GM19455 (cell line): ENCODE results near the gene NAP1L1.

Experiments
- ATAC-seq: cut with Tn5 transposase; IDR thresholded peaks from one replicate; pipeline ENCODE4 v1.9.1; 2021; ENCODE audit not compliant: unreplicated experiment

NAP1L1 gene

DNA sequence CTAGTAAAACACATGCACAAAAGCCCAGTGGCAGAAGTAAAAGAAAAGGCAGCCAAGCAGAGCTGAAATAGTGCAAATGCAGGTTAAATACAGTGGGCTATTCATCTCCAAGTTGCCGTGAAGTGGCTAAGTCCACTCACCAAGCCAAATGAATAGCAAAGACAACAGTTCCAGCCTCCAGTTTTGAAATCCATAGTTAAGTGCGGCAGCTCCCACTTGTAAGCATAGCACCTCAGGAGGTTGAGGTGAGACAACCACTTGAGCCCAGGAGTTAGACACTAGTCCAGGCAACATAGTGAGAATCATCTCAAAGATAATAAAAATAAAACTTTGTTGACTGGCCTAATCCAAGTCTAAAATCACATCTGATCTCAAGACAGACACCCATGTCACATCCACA lies 43.1 kb downstream of the NAP1L1 start:
- ATAC-seq = no peak

GRCh38 chr12:76040461-76040860 lies 44.0 kb downstream of the NAP1L1 start:
- ATAC-seq = no peak

GRCh38 chr12:76038176-76038575 lies 46.3 kb downstream of the NAP1L1 start:
- no peak for ATAC-seq

DNA sequence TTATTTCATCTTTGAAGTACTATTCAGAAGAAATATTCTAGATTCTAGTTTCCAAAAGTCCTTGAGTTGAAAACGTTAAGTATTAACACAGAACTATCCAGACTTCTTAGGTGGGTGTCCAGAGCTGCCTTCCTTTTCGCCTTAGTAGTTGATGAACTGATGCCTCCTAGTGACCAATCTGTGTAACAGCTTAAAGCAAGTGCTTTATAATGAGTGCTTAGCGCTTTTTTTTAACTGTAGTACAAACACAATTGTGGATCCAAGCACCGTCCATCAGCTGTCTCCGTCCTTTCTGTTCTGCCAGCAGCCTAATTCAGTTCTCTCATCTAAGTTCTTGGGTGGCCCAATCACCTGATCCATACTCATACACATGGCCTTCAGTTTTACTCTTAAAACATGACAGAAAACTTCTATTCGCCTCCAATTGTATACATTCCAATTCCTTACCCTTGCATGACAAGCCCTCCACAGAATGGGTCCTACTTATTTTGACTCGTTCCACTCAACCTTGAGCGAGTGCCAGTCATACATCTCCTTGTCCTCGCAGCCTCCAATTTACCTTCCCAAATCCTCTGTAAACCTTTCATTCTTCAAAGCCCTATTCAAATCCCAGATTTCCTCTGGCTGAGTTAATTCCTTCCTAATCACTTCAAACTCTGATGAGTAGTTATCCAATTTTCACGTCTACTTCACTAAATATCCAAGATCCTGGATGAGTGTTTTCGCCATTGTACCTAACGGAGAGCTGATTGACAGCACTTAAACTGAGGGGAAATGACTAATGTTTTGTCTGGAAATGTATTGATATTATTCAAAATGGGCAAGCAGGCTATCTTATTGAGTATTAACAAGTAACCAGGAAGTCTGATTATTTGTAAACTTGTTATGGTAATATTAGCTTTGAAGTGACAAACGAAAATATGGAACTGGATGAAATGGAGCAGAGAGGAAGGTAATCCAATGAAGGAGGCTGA lies 47.1 kb downstream of the NAP1L1 start:
- peak; percentile 75 for ATAC-seq

DNA sequence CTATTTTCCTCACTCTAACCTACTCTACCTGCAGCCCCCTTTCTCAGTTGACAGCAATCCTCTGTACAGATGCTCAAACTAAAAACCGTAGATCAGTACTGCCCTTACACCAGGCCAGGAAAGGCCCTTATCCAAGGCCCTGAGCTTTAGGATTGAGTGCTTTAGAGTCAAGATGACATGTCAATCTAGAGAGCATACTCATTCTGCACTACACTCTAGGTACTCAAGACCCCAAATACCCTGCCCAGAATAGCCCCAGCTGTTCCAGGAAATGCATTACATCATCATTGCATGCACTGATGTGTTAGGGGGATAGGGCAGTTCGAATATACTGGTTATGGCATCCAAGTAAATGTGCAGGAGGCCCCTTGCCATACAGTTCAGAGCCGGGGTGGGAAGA lies 49.4 kb downstream of the NAP1L1 start:
- no peak for ATAC-seq

DNA sequence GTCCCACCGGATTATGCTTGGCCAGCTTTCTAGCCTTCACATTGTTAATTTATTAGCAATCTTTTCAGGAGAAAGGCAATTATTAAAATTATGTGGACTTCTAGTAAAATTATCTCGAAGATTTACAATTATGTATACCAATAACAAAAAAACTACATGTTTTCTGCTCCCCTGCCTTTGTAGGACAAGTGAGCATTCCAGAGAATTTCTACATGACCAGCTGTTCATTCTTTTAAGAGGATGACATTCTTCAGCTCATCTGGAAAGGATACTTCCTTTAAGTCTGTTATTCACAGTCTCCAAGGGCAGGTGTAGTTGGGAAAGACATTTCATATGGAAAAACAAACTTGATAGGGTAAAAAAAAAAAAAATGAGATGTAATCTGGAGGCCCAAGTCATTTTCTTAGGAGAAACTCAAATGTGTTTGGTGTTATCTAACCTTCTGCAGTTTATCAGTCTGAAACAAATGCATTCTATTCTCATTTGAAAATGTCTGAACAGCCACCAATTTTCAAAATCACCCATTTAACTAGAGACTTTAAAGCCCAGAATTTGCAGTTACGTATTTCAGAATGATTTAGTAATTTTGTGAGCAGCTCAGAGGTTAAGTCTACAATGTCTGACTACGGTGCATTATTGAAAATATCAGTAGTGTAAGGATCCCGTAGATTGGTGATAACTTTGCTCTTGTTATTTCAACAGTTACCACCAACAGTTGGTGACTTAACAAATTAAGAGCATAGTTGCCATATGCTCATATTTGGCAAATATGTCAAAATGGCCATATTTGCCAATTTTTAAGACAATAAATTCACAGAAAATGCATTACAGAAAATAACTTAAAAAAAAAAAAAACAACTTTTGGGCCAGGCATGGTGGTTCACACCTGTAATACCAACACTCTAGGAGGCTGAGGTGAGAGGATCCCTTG lies 51.1 kb downstream of the NAP1L1 start:
- ATAC-seq = no peak

DNA sequence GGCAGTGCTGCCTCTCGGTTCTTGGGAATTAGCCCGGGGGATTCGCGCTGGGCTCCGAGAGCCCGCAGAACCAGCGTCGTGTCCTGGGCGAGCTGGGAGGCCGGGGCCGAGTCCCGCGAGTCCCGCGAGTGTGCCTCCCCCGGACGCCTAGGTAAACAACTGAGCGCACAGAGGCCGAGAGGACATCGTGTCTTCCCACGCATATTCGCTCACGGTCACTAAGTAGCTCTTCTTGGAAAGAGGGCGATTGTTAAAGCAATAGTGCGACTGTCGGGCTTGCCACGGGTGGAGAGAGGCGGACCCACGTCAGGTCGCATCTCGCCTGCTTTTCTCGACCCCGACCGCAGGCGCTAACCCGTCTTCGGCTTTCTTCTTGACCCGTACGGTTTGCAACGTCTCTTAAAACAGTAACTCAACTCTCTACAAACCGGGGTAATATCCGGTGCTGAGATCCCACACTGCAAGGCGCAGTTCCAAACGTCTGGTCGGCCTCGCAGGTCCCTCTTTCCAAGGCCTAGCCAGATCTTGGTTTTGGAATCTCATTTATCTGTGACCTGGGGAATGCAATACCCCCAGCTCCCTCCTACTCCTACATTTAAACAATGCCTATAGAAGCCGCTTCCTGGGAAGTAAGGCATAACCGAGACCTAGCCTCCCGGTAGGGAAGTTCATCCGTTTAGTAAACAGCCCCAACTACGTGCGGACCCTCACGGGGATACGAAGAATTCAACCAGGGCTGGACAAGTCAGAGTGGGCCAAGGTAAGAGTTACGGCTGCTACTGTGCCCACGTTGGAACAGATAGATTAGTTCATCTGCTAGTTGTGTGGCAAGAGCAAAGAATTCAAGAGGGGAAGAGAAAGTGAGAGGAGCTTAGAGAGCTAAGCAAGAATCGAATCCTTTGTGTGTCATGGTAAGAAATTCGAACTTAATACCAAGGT lies 52.2 kb downstream of the NAP1L1 start:
- peak; percentile 36 for ATAC-seq

DNA sequence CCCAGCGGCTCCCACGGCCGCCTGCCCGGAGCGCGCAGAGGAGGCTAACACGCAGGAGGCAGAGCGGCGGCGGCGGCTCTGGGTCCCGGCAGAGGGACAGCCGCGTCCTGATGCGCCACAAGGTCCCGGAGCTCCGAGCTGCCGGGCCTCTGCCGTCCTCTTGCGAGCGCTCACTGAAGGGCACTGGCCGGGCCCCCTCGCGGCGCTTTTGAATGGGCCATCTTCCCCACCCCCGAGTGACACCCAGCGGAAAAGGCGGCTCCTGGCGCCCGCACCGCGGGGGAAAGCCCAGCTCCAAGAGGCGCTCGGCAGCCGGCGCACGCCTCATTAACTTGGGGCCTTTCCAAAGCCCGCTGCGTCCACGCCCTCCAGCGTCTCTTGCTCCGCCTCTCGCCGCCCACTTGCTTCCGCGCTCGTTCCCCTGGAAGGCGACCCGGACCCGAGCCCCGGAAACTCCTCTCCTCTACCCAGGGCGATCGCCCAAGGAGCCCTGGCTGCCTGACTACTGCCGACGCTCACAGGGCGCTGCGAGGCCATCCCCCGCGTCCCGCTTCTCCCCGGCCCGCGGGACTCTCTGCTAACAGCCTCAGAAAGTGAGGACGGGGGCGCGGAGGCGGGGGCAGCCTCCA lies 53.0 kb downstream of the NAP1L1 start, which contains the start of gene PHLDA1:
Gene PHLDA1, minus strand, starts transcription at position 363 of the 629 bp plus-strand sequence.
- peak; percentile 83 for ATAC-seq

GRCh38 chr12:76031081-76031413 lies 53.4 kb downstream of the NAP1L1 start:
- ATAC-seq = peak; percentile 16

DNA sequence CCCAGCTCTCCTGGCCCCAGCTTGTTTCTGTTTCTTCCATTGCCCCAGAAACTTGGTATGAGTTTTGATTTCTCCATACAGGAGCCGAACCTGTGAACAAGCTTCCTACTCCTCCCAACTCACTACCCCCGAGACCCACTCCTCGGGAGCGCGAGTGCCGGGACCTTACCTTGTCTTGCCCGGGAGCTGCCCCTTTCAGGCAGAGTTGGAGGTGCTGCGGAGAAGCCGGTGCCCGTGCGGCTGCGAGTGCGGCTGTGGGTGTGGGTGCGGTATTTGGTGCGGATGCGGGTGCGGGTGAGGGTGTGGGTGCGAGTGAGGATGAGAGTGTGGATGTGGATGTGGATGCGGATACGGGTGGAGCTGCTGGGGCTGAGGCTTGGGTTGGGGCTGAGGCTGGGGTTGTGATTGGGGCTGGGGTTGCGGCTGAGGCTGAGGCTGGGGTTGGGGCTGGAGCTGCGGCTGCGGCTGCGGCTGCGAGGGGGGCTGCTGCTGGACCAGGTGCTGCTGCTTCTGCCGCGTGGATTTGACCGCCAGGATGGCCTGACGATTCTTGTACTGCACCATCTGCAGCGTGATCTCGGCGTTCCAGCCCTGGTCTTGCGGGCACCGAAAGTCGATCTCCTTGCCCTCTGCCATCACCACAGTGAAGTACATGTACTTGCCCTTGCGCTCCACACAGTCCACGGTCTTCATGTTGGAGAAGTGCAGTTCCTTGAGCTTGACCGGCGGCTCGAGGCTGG lies 54.0 kb downstream of the NAP1L1 start:
- no peak for ATAC-seq

DNA sequence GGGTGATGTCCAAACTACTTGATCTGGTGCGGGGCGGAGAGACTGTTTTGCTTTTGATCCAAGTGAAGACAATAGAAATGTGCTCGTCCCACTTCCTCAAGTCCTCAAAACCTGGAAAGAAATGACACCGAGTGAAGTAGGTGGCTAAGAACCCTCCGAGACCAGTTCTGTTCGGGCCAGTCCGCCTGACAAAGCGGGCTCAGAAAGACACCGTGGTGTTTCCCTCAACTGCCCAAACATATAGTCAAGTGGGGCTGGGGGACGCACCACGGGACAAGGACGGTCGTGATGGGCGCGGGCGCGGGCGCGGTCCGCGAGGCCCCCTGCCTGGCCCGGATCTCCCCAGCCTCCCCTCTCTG lies 54.5 kb downstream of the NAP1L1 start:
- no peak for ATAC-seq

DNA sequence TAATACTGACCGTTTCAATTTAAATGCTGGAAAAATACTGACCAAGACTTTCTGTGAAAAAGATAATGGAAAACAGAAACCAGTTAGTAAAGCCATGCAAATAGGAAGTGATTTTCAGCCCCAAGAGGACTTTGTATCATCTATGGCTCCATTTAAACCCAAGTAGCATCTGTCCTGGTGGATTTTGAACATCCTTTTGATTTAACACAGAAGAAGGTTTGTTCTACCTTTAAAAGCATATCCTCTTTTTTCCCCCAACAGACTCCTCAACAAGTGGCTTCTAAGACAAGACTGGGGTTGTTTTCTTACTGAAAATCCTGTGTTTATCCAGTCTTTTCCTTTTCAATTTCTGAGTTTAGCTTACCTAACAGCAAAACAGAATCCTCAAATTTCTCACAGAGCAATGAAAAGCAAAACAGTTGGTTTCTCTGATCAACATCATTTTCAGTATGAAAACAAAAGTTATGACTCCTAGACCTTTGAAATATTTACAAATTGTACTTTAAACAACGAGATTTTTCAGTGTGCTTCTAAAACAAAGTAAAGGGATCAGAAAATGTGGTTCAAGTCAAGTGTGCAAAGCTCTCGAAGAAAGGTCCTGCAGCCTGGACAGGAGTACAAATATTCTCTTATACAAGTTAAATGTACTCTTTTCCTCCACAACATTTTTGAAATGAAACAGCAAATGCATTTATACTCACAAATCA lies 55.8 kb downstream of the NAP1L1 start:
- ATAC-seq = no peak

GRCh38 chr12:76026643-76027063 lies 57.8 kb downstream of the NAP1L1 start:
- ATAC-seq = no peak

GRCh38 chr12:76025601-76026575 lies 58.6 kb downstream of the NAP1L1 start:
- no peak for ATAC-seq

DNA sequence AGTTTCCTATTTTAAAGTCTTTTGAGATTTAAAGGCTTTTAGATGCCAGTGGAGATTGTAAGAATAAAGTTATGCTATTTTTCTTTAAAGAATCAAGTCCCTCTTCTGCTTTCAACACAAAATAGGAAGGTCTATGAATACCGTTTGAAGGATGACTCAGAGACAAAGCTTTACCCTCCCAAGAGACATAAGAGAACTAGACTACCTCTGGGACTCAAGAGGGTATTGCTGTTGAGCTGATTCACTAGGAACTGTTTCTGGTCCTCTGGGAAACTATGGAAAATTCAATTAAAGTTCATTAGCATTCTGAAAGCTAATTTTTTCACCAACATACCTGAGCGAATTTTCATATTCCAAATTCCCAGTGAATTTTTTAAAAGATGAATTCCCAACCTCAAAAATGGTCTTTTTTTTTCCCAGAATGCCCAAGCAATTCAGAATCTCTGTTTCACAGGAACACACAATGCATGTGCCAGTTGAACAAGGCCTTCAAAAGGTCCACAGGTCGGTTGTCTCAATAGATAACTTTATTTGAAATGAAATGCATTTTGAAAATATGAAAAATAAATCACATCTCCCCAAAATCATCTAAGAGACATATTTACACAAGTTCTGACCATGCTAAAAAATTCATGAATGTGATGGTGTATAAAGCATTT lies 59.4 kb downstream of the NAP1L1 start:
- no peak for ATAC-seq

DNA sequence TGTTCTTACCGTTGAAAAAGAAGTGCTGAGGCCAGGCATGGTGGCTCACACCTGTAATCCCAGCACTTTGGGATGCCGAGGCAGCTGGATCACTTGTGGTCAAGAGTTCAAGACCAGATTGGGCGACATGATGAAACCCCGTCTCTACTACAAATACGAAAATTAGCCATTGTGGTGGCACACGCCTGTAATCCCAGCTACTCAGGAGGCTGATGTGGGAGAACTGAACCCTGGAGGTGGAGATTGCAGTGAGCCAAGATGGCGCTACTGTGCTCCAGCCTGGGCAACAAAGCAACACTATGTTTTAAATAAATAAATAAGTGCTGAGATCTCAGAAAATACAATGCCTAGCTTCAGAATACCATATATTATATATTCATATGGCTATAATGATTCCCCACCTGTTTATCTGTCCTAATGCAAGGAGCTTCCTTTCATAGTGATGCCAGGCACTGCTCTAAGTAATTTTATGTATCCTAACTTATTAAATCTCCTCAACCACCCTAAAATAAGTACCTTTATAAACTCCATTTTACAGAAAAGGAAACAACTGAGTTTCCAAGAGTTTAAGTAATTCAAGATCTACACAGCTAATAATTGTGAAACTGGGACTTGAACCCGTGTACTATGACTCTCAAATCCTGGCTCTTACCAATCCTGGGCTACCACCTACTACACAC lies 60.2 kb downstream of the NAP1L1 start:
- no peak for ATAC-seq
